HG02840 (cell line): Measurements from ENCODE around the gene UGT1A1.
"Not testable (repeated sequence)": the region's sequence is repeated elsewhere in the genome, so short reads cannot be mapped to it uniquely, and the experiment has no call there.

Experiments used
- ATAC-seq: cut with Tn5 transposase; IDR thresholded peaks from one replicate; pipeline ENCODE4 v1.9.1; 2021; ENCODE audit warnings: mild to moderate bottlenecking, moderate library complexity, moderate number of reproducible peaks; ENCODE audit not compliant: unreplicated experiment, low FRiP score

UGT1A1 gene

DNA sequence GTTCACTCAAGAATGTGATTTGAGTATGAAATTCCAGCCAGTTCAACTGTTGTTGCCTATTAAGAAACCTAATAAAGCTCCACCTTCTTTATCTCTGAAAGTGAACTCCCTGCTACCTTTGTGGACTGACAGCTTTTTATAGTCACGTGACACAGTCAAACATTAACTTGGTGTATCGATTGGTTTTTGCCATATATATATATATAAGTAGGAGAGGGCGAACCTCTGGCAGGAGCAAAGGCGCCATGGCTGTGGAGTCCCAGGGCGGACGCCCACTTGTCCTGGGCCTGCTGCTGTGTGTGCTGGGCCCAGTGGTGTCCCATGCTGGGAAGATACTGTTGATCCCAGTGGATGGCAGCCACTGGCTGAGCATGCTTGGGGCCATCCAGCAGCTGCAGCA, at the start of gene UGT1A1:
TSS of gene UGT1A1 (plus strand) at position 228 of the 400 bp plus-strand sequence. CDS start at position 246, 18 bp downstream.
- ATAC-seq: no peak

DNA sequence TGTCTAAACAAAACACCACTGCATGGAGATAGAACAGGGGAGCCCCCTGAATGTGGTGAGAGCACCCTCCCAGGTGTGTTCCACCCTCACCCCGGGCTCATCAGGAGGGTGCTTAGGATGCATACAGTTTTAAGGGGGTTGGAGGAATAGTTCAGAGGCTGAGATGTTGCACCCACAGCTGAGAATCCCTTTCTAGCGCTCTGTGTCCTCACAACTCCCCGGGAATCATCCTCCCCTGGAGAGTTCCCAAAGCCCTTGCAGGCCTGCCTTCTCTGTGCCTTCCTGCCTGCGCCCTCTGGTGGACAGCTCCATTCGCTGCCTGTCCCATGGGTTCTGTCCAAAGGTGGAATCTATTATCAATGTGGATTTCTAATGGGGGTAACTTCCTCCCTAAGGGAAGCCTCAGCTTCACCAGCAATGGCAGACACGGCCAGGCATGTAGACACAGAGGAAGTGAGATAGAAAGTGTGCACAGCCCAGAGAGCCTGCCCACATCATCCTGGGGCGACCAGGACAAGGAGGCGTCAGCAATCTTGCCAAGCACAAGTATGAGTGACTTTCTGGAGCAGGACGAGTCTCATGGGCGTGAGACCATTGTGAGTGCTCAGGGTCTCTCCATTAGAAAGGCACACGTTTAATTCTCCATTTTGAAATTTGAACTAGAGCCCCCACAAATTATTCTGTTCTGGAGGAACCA, 48.6 kb upstream of the UGT1A1 start:
- ATAC-seq: no peak

DNA sequence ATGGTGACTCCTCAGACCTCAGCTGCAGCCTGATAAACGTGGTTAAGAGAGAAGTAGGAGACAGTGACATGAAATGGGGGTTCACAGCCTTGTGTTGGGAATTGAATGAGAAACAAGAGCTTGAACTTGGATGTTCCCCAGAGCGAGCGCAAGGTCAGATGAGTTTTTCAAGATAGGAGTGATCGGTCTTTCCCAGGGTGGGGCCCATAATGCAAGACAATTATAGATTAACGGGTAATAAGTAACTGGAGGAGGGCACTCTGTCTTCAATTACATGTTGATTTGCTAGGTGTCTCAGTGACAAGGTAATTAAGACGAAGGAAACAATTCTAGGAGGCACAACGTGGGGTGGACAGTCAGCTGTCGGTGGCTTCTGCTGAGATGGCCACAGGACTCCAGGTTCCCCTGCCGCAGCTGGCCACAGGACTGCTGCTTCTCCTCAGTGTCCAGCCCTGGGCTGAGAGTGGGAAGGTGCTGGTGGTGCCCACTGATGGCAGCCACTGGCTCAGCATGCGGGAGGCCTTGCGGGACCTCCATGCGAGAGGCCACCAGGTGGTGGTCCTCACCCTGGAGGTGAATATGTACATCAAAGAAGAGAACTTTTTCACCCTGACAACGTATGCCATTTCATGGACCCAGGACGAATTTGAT, 47.3 kb upstream of the UGT1A1 start, which contains the start of gene UGT1A5:
TSS of gene UGT1A5 (plus strand) at position 297 of the 651 bp plus-strand sequence. CDS start at position 382, 85 bp downstream.
- no peak for ATAC-seq

DNA sequence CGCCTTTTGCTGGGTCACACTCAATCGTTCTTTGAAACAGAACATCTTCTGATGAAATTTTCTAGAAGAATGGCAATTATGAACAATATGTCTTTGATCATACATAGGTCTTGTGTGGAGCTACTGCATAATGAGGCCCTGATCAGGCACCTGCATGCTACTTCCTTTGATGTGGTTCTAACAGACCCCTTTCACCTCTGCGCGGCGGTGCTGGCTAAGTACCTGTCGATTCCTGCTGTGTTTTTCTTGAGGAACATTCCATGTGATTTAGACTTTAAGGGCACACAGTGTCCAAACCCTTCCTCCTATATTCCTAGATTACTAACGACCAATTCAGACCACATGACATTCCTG, 46.8 kb upstream of the UGT1A1 start:
- ATAC-seq: no peak

DNA sequence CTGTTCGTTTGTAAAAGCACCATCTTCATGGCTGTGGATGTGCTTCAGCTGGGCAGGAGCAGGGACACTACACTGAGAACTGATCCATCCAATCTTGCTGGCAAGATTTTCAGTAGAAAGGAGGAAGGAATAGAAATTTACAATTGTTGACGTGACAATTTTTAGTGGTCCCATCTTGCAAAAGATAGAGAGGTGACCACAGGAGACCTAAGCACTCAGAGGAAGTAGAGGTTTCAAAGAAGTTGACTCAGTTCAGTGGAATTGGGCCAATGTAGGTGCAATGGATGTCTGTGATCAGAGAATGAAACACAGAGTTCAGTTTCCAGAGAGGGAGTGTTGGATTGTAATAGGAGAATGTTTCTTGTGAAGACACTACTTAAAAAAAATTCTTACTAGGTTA, 45.9 kb upstream of the UGT1A1 start:
- no peak for ATAC-seq

DNA sequence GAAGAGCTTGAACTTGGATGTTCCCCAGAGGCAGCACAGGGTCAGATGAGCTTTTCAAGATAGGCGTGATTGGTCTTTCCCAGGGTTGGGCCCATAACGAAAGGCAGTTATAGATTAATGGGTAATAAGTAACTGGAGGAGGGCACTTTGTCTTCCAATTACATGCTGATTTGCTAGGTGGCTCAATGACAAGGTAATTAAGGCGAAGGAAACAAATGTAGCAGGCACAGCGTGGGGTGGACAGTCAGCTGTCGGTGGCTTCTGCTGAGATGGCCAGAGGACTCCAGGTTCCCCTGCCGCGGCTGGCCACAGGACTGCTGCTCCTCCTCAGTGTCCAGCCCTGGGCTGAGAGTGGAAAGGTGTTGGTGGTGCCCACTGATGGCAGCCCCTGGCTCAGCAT, 41.5 kb upstream of the UGT1A1 start, which contains the start of gene UGT1A4:
TSS of gene UGT1A4 (plus strand) at position 185 of the 400 bp plus-strand sequence. CDS start at position 270, 85 bp downstream.
- ATAC-seq: no peak

DNA sequence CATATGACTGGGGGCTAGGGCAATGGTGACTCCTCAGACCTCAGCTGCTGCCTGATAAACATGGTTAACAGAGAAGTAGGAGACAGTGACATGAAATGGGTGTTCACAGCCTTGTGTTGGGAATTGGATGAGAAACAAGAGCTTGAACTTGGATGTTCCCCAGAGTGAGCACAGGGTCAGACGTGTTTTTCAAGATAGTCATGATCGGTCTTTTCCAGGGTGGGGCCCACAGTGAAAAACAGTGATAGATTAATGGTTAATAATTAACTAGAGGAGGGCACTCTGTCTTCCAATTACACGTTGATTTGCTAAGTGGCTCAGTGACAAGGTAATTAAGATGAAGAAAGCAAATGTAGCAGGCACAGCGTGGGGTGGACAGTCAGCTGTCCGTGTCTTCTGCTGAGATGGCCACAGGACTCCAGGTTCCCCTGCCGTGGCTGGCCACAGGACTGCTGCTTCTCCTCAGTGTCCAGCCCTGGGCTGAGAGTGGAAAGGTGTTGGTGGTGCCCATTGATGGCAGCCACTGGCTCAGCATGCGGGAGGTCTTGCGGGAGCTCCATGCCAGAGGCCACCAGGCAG, 31.3 kb upstream of the UGT1A1 start, which contains the start of gene UGT1A3:
TSS of gene UGT1A3 (plus strand) at position 320 of the 579 bp plus-strand sequence. CDS start at position 405, 85 bp downstream.
- no peak for ATAC-seq

DNA sequence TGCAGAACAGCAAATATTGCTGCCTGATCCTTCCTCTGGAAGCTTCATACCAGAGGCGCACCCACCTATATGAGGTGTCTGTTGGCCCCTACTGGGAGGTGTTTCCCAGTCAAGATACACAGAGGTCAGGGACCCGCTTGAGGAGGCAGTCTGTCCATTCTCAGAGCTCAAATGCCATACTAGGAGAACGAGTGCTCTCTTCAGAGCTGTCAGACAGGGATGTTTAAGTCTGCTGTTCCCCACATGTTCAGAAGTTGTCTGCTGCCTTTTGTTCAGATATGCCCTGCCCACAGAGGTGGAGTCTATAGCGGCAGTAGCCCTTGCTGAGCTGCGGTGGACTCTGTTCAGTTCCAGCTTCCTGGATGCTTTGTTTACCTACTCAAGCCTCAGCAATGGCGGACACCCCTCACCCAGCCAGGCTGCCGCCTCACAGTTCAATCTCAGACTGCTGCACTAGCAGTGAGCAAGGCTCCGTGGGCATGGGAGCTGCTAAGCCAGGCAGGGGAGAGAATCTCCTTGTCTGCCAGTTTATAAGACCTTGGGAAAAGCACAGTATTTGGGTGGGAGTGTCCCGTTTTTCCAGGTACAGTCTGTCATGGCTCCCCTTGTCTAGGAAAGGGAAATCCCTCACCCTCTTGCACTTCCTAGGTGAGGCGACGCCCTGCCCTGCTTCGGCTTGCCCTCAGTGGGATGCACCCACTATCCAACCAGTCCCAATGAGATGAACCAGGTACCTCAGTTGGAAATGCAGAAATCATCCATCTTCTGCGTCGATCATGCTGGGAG, 23.0 kb upstream of the UGT1A1 start:
- ATAC-seq: not testable (repeated sequence)

DNA sequence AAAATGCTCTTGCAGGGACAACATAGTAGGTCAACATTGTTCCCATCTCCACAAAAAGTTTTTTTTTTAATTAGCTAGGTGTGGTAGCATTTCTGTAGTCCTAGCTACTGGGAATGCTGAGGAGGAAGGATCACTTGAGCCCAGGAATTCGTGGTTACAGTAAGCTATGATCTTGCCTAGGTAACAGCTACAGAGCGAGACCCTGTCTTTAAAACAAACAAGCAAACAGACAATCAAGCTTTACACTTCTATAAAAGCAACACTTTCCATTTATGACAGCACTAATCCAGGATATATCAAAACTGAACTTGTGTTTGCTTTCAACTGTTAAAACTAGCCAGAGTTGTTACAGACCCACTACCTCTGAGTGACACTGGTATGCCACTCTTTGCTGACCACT, 19.2 kb upstream of the UGT1A1 start:
- no peak for ATAC-seq

DNA sequence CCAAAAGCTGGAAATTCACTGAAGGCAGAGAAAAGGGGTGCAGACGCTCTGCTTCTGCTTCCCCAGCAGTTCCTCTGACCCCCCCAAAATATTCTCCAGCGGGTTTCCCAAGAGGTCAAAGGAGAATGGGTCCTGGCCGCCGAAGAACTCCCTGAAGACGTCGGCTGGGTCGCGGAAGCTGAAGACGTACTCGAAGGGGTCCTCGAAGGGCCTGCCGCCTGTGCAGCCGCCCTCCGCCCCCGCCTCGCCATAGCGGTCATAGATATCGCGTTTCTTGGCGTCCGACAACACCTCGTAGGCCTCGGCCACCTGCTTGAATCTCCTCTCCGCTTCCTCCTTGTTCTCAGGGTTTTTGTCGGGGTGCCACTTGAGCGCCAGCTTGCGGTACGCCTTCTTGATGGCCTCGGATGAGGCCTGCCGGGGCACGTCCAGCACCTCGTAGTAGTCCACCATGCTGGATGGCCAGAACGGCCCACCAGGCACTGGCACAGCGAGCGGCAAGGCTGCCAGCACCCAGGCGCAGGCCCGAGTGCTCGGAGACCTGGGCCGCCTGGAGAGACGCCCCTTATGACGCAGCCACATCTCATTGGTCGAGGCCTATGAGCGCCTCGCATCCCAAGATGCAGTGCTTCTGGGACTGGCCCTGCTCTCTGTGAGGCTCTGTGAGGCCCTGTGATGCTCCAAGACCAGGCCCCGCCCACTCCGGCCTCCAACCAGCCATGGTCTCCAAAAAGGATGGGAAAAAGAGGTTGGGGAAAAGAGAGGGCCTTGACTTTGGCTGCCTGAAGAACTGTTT, 16.4 kb upstream of the UGT1A1 start:
- ATAC-seq: no peak

DNA sequence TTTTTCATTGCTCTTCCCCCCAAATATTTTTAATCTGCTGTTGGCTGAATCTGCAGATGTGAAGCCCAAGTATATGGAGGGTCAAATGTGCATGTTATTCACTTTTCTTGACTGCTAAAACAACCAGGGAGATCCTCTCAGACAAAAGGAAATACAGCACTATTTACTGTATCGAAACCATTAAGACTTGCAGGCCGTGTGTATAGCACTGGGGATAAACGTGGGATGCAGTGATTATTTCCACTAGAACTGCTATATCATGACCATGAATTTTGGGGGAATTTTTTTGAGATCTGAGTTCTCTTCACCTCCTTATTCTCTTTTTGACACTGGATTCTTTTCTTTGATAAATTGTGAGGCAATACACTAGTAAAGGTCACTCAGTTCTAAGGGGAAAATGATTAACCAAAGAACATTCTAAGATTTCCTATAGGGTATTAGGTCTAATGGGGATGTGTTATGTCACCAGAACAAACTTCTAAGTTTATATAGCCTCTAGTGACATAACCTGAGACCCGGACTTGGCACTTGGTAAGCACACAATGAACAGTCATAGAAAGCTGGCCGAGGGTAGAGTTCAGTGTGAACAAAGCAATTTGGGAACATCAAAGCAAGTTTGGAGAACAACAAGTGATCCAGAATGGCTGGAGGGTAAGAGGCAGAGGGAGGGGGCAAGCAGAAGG, 14.9 kb upstream of the UGT1A1 start:
- ATAC-seq: no peak

DNA sequence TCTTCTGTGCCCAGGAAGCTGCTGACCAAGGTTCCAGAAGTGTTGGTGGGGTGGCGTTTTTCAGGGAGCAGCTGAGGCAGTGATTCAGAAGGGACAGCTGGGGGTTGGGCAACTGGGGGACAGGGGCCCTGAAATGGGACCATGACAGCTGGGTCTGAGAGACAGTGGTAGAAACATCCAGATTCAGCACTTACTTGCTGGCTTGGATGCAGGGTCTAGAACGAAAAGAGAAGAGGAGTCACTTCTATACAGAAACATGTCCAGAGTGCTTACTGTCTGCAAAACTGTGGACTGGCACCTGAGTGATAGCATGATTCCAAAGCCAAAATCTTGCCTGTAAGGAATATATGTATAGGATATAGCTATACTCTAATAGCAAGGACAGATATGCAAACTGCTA, 14.2 kb upstream of the UGT1A1 start:
- ATAC-seq: not testable (repeated sequence)

DNA sequence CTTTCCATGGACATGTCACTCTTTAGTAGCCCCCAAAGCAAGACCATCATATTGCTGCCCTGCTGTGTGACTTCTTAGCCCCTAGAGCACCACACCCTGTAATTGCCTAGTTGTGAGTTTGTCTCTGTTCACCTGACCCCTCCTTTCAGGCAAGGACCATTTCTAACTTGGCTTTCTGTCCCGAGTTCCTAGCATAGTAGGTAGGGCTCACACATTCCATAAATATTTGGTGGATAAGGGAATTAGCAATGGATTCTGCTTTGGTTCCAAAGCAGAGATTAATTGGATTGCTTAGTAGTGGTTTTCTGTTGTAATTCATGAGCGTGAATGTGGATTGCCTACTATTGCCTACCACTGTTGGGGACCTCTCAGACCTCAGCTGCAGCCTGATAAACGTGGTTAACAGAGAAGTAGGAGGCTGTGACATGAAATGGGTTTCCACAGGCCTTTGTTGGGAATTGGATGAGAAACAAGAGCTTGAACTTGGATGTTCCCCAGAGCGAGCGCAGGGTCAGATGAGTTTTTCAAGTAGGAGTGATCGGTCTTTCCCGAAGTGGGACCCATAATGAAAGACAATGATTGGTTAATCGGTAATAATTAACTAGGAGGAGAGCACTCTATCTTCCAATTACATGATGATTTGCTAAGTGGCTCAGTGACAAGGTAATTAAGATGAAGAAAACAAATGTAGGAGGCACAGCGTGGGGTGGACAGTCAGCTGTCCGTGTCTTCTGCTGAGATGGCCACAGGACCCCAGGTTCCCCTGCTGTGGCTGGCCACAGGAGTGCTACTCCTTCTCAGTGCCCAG, 13.4 kb upstream of the UGT1A1 start:
- ATAC-seq: no peak

DNA sequence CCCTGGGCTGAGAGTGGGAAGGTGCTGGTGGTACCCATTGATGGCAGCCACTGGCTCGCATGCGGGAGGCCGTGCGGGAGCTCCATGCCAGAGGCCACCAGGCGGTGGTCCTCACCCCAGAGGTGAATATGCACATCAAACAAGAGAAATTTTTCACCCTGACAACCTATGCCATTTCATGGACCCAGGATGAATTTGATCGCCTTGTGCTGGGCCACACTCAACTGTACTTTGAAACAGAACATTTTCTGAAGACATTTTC, 12.9 kb upstream of the UGT1A1 start:
- no peak for ATAC-seq

DNA sequence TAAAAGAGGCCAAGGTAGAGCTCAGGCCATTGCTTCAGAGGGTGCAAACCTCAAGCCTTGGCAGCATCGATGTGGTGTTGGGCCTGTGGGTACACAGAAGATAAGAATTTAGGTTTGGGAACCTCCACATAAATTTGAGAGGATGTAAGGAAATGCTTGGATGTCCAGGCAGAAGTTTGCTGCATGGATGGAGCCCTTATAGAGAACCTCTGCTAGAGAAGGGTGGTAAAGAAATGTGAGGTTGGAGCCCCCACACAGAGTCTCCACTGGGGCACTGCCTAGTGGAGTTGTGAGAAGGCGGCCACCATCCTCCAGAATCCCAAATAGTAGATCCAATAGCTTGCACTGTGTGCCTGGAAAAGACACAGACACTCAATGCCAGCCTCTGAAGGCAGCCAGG, 9.4 kb upstream of the UGT1A1 start:
- not testable (repeated sequence) for ATAC-seq

DNA sequence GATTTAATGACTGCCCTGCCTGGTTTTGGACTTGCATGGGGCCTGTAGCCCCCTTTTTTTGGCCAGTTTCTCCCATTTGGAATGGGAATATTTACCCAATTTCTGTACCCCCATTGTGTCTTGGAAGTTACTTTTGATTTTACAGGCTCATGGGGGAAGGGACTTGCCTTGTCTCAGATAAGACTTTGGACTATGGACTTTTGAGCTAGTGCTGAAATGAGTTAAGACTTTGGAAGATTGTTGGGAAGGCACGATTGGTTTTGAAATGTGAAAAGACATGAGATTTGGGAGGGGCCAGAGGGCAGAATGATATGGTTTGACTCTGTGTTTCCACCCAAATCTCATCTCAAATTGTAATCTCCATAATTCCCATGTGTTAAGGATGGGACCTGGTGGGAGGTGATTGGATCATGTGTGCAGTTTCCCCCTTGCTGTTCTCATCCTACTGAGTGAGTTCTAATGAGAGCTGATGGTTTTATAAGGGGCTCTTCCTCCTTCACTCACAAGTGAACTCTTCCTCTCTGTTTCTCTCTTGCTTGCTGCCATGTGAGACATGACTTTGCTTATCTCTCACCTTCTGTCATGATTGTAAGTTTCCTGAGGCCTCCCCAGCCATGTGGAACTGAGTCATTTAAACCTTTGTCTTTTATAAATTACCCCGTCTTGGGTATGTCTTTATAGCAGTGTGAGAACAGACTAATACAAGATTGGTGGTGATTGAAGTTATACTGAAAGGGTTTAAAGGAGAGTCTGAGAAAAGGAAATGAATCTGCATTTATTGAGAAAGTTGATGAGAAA, 8.7 kb upstream of the UGT1A1 start:
- ATAC-seq: not testable (repeated sequence)

DNA sequence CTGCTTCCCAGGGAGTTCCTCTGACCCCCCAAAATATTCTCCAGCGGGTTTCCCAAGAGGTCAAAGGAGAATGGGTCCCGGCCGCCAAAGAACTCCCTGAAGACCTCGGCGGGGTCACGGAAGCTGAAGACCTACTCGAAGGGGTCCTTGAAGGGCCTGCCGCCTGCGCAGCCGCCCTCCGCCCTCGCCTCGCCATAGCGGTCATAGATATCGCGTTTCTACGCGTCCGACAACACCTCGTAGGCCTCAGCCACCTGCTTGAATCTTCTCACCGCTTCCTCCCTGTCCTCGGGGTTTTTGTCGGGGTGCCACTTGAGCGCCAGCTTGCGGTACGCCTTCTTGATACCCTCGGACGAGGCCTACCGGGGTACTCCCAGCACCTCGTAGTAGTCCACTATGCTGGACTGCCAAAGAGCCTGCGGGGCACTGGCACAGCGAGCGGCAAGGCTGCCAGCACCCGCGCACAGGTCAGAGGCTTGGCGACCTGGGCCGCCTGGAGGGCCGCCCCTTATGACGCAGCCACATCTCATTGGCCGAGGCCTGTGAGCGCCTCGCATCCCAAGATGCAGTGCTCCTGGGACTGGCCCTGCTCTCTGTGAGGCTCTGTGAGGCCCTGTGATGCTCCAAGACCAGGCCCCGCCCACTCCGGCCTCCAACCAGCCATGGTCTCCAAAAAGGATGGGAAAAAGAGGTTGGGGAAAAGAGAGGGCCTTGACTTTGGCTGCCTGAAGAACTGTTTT, 5.0 kb upstream of the UGT1A1 start:
- ATAC-seq: no peak
